Midbrain (tissue), 1 donor: ENCODE data around the gene COX14.
A peak's percentile ranks its signal among the peaks of the same experiment; 100 is the strongest.

Source experiments
- DNase-seq: peaks from one replicate; lab custom pipeline; 2025; lab: John Stamatoyannopoulos, UW

The COX14 gene

GRCh38 chr12:50084775-50085614 lies 27.0 kb upstream of the COX14 start, which contains the start of gene SMARCD1:
SMARCD1 (plus strand) TSS chr12:50085342; CDS start chr12:50085370, 28 bp downstream.
- DNase-seq: peak; percentile 95

- no peak for DNase-seq
These were observed 26.4 kb upstream of the COX14 start for GRCh38 chr12:50085615-50086072.

GRCh38 chr12:50086148-50086547 lies 25.9 kb upstream of the COX14 start:
- no peak for DNase-seq

DNA sequence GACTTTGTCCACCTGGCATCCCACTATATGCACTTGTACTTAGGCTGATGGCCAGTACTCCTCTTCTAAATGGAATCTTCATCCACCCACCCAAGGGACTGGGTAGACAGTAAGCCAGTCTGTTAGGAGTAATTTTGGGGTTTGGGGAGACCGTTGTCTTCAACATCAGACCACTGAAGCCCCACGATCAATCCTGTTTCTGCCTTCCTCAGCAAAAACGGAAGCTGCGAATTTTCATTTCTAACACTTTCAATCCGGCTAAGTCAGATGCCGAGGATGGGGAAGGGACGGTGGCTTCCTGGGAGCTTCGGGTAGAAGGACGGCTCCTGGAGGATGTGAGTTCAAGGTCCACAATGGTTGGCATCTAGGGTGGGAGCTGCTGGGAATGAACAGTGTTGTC lies 24.9 kb upstream of the COX14 start:
- no peak for DNase-seq

GRCh38 chr12:50087995-50088394 lies 24.0 kb upstream of the COX14 start:
- no peak for DNase-seq

- peak; percentile 45 for DNase-seq
These were observed 23.3 kb upstream of the COX14 start for GRCh38 chr12:50088577-50089335.

GRCh38 chr12:50089730-50090129 lies 22.3 kb upstream of the COX14 start:
- DNase-seq: no peak

DNA sequence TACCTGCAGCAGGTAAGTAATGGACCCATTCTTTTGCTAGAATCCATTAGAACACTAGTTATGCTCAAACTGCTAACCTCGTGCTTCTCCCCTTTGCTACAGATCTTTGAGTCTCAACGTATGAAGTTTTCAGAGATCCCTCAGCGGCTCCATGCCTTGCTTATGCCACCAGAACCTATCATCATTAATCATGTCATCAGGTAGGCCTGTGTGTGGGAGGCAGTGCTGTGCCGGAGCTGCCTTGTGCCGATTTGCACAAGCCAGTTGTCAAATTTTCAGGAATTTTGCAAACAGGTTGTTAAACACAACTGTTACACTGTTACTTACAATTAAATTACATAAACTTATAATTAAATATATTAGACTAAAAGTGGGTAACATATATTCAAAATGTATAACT lies 21.6 kb upstream of the COX14 start:
- DNase-seq: no peak

GRCh38 chr12:50097952-50098351 lies 14.1 kb upstream of the COX14 start:
- DNase-seq: no peak

DNA sequence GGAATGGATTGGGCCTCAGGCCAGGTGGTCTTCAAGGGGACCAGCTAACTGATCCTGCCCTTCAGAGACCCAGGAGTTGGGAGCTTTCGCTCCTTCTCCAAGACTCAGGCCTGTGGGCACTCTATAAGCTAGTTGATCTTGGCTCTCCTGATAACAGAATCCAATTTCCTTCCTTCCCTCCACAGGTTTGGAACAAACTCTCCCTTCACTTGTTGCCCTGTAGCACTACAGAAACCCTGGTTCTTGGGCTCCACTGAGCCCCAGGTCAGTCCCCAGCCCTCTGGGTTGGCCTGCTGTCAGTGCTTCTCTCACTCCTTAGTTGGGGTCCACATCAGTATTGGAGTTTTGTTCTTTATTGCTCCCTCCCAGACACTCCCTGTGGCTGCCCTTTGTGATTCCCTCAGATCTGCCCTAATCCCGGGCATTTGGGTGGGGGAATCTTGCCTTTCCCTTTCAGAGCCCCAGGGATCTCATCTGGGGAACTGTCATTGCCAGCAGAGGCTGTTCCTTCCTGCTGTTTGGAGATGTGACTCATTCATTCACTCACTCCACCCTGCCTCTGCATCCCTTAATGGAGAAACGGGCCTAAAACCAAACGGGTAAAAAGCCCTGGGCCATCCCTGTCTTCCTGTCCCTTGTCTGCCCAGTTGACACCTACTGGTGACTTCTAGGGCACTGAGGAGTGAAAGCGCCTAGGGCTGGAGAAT lies 12.6 kb upstream of the COX14 start:
- DNase-seq: no peak

GRCh38 chr12:50100561-50100960 lies 11.5 kb upstream of the COX14 start:
- DNase-seq: no peak

- DNase-seq: peak; percentile 22
These were observed 10.4 kb upstream of the COX14 start for GRCh38 chr12:50101663-50102062.

GRCh38 chr12:50102131-50102531 lies 9.9 kb upstream of the COX14 start:
- peak; percentile 52 for DNase-seq

DNA sequence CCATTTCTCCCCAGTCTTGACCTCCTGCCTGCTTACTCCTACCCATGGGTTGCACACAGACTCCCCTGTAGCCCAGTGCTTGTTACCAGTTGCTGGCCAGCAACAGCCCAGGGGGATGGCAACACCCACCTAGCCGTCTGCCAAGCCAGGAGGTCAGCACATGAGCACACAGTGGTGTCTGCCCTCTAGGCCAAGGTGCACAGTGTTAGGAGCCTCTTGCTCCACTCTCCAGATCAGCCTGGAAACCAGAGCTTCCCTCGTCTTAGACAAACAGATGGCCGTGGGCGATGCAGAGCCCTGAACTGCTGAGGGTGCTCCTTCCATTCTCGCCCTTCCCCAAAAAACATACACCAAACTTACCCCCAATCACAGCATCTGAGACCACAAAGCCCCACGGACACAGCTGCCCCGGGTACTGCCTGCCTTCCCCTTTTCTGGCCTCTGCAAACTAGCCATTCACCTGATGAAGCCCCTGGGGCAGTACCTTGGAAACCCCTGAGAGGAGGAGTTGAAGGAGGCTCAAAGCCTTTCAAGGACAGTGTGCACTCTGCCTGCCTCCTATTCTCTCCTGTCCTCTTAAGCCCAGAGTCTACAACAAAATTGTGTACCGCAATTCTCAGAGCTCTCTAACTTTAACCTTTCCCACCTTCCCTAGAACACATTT lies 9.3 kb upstream of the COX14 start:
- DNase-seq: no peak

DNA sequence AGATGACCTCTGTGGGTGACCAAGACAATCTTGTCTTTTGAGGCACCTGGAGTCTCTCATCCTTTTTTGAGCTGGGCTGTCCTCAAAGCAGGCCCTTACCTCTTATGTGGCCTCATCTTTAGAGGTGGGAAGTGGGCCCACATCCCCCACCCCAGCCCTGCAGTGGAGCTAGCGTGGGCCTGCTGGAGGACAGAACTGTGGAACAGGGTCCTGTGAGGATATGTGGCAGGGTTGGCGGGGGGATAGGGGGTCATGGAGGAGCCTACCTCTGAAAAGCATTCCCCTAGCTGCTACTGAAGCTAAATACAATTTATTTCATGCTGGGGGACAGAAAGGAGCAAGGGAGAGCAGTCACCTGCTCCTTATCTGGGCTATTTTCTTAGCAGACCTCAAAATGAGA lies 8.7 kb upstream of the COX14 start:
- DNase-seq: no peak

- DNase-seq: peak; percentile 72
These were observed 8.2 kb upstream of the COX14 start, which contains the start of gene GPD1 for GRCh38 chr12:50103767-50104321. GPD1 (plus strand) TSS chr12:50104008; CDS start chr12:50104051, 43 bp downstream.

DNA sequence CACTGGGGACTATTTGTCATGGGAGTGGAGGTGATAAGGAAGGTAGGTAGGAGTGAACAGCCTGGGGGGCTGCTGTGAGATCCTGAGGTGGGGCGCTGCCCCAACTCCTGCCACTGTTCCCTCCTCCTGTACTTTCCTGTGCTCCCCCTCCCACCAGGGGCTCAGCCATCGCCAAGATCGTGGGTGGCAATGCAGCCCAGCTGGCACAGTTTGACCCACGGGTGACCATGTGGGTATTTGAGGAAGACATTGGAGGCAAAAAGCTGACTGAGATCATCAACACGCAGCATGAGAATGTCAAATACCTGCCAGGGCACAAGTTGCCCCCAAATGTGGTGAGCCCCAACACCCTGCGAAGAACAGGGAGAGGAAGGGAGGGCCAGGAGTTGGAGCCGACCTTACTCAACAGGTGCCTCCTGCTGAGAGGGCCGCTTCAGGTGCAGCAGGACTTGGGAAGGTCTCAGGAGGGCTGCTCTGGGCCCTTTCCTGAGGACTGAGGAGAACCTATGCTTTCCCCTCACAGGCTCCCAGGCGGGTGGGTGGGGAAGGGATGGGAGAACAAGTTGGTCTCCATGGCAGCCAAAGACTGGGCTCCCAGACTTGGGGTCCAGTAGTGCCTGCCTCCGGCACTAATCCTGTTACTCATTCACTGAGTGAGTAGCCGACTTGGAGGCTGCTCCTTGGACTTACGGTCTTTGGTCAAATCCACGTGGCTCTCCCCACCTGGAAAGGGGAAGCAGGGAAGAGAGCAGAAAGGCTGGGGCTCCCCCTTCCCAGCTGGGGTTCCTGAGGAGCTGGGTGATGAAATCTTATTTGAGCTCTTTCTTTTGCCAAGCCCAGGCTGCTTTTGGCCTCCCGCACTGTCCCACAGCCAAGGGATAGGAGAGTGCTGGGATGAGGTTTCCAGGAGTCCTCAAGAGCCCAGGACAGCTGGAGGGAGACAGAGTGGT lies 7.3 kb upstream of the COX14 start:
- DNase-seq: no peak

DNA sequence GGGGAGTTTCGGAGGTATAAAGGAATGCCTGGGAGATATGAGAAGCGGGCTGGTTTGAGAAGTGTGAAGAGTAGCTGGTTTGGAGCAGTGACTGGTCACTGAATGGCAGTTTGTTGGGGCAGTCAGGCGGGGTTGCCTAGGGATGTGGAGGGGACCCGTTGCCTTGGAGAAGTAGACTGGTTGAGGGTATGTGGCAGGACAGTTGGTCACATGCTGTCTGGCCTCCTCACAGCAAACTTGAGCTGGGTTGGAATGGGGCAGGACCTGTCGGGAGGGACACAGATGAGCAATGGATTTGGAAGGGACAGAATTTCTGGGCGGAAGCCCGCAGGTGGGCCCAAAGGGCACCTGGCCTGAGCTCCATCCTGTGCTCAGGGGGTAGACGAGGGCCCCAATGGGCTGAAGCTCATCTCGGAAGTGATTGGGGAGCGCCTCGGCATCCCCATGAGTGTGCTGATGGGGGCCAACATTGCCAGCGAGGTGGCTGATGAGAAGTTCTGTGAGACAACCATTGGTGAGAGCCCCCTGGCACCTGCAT lies 6.1 kb upstream of the COX14 start:
- DNase-seq: no peak

DNA sequence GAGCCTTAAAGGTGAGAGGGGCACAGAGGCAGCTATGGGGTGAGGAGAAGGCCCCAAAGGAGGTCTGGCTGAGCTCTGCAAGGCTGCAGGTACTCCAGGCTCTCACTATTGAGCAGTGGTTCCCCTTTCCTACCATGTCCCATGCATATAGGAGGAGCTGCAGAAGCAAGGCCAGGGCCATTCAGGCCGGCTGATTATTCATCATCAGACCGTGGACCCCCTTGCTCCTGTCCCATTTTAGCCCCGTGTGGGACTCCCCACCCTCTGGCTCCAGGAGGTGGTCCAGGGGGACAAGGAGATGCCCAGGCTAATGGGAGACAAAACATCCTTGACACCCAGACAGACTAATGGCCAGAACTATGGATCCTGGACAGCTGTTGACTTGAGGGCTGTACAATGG lies 5.1 kb upstream of the COX14 start:
- no peak for DNase-seq
